BE2C (cell line): ENCODE data around the gene MBLAC1.

Experiments
- DNase-seq: peaks from one replicate; pipeline ENCODE4 v3.0.0-alpha.2; 2020
- H3K27me3 ChIP-seq: fragments of 250-450 bp; sonication (Bioruptor Pico); 2 replicates; pipeline ENCODE4 v1.5.1; 2020; ENCODE audit warnings: mild to moderate bottlenecking
- H3K36me3 ChIP-seq: fragments of 250-450 bp; sonication (Bioruptor Pico); 2 replicates; pipeline ENCODE4 v1.5.1; 2020; ENCODE audit warnings: mild to moderate bottlenecking
- H3K4me1 ChIP-seq: fragments of 250-450 bp; sonication (Bioruptor Pico); 2 replicates; pipeline ENCODE4 v1.5.1; 2020
- H3K4me3 ChIP-seq: 2 replicates; pipeline ENCODE4 v1.5.1; 2011; ENCODE audit warnings: low read depth, low read length
- H3K9me3 ChIP-seq: fragments of 250-450 bp; sonication (Bioruptor Pico); 2 replicates; pipeline ENCODE4 v1.5.1; 2020
- TF ChIP-seq, protein P1 (sequence below): IDR thresholded peaks from 2 replicates; pipeline ENCODE4 v1.5.1; 2012; ENCODE audit warnings: mild to moderate bottlenecking, low read depth, low read length

The MBLAC1 gene

DNA sequence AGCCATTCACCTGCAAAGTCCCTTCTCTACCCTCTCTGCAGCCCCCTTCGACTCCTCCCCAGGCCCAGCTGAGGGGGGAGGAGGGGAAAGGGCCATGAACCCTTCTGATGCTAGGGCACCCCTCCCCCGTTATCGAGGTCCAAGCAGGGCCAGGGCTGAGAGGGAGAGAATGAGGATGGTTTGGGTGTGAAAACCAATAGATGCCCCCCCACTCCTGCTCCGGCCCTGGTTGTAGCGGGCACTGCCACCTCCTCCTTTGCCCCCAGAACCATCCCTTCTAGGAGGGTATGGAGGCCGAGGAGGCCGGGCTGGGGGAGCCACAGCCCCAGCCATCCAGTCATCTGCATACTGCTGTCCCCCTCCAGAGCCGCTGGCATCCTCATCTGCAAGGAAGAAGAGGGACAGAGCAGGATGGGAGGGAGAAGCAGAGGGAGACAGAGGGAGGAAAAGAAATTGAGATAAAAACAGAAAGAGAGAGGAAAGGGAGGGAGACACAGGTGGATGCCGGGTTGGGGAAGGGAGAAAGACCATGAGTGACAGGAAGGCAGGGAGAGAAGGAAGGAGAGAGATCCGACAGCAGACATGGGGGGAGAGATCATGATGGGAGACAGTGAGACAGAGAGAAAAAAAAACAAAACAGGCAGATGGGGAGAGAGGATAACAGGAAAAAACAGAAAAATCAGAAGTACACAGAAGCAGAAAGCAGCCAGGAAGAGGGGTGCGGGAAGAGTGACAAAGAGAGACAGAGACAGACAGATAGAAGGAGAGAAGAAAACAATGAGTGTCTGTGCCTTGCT is 43.5 kb downstream of the MBLAC1 start:
- peaks cover 5% of the 10 kb centered on the region for H3K4me1 ChIP-seq
- no peak overlapping the region for H3K4me3 ChIP-seq
- TF ChIP-seq, protein P1, sequence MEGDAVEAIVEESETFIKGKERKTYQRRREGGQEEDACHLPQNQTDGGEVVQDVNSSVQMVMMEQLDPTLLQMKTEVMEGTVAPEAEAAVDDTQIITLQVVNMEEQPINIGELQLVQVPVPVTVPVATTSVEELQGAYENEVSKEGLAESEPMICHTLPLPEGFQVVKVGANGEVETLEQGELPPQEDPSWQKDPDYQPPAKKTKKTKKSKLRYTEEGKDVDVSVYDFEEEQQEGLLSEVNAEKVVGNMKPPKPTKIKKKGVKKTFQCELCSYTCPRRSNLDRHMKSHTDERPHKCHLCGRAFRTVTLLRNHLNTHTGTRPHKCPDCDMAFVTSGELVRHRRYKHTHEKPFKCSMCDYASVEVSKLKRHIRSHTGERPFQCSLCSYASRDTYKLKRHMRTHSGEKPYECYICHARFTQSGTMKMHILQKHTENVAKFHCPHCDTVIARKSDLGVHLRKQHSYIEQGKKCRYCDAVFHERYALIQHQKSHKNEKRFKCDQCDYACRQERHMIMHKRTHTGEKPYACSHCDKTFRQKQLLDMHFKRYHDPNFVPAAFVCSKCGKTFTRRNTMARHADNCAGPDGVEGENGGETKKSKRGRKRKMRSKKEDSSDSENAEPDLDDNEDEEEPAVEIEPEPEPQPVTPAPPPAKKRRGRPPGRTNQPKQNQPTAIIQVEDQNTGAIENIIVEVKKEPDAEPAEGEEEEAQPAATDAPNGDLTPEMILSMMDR = no peak
- peaks cover 21% of the 10 kb centered on the region for H3K27me3 ChIP-seq
- H3K36me3 ChIP-seq = no peaks in the 10 kb centered on the region
- no peaks in the 10 kb centered on the region for H3K9me3 ChIP-seq
- DNase-seq = no peak

GRCh38 chr7:100171087-100171681 is 44.4 kb downstream of the MBLAC1 start:
- Histone ChIP-seq H3K36me3 (no peaks in the 10 kb centered on the region), H3K27me3 (peaks cover 20% of the 10 kb centered on the region), H3K4me1 (peaks cover 5% of the 10 kb centered on the region), H3K4me3 (peak overlapping the region; percentile 40), H3K9me3 (no peaks in the 10 kb centered on the region)
- TF ChIP-seq, protein P1 = no peak
- peak; percentile 34 for DNase-seq

DNA sequence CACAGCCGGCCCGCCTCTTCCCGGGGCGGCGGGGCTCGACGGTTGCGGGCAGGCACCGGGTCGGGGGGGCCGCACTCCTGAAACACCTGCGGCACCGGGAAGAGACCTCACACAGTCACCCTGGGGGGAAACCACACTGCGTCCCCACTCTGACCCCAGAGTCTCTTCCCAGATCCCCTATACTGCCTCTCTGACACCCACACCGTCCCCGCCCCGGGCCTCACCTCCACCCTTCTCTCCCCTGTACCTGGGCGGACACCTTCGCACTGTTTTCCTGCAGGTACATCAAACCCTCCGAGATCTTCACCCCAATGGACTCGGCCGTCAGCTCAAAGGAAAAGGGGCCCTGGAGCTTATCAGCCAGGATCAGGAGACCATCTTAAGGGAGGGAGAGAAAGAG is 45.1 kb downstream of the MBLAC1 start:
- H3K36me3 ChIP-seq = no peaks in the 10 kb centered on the region
- no peak overlapping the region for H3K4me3 ChIP-seq
- TF ChIP-seq, protein P1 = no peak
- DNase-seq = no peak
- peaks cover 8% of the 10 kb centered on the region for H3K4me1 ChIP-seq
- no peaks in the 10 kb centered on the region for H3K9me3 ChIP-seq
- peaks cover 14% of the 10 kb centered on the region for H3K27me3 ChIP-seq

- H3K27me3 ChIP-seq = no peaks in the 10 kb centered on the region; the same call in 1 of the 2 replicates
- TF ChIP-seq, protein P1 = no peak
- DNase-seq = no peak
- peaks cover 7% of the 10 kb centered on the region for H3K9me3 ChIP-seq
- H3K36me3 ChIP-seq = no peaks in the 10 kb centered on the region
- no peak overlapping the region for H3K4me3 ChIP-seq
- peaks cover 3% of the 10 kb centered on the region for H3K4me1 ChIP-seq
Observed at GRCh38 chr7:100173806-100174495, 47.2 kb downstream of the MBLAC1 start.

- Histone ChIP-seq H3K4me3 (no peak overlapping the region), H3K36me3 (no peaks in the 10 kb centered on the region), H3K27me3 (no peaks in the 10 kb centered on the region; the same call in 1 of the 2 replicates), H3K9me3 (peaks cover 7% of the 10 kb centered on the region), H3K4me1 (peaks cover 3% of the 10 kb centered on the region)
- DNase-seq = no peak
- TF ChIP-seq, protein P1 = no peak
Observed at GRCh38 chr7:100174582-100174981, 47.8 kb downstream of the MBLAC1 start.
